OCI-LY1 (cell line): Measurements from ENCODE around the gene MAP2.

ENCODE experiments used
- H2AFZ ChIP-seq: fragments of 200-600 bp; sonication (generic), shearing (Covaris generic); 2 replicates; pipeline ENCODE4 v1.6.0; 2014; ENCODE audit warnings: antibody characterized with exemption, mild to moderate bottlenecking, low read length
- H3F3A ChIP-seq: fragments of 200-600 bp; sonication (generic), shearing (Covaris generic); 2 replicates; pipeline ENCODE4 v1.6.0; 2014; ENCODE audit warnings: mild to moderate bottlenecking, antibody characterized with exemption, low read length, moderate library complexity; ENCODE audit not compliant: insufficient read depth
- H3K27ac ChIP-seq: fragments of 200-600 bp; sonication (generic); 2 replicates; pipeline ENCODE4 v1.5.1; 2014; ENCODE audit warnings: low read length, mixed run types, mild to moderate bottlenecking, low read depth; ENCODE audit not compliant: poor library complexity, severe bottlenecking
- H3K27me3 ChIP-seq: fragments of 200-600 bp; sonication (generic); 2 replicates; pipeline ENCODE4 v1.6.0; 2014; ENCODE audit warnings: antibody characterized with exemption, mild to moderate bottlenecking, low read length, moderate library complexity; ENCODE audit not compliant: insufficient read depth
- H3K36me3 ChIP-seq: fragments of 200-600 bp; sonication (generic); 2 replicates; pipeline ENCODE4 v1.6.1; 2014; ENCODE audit warnings: mild to moderate bottlenecking, antibody characterized with exemption, low read length, moderate library complexity, mixed read lengths; ENCODE audit not compliant: insufficient read depth
- H3K4me1 ChIP-seq: fragments of 200-600 bp; sonication (generic); 2 replicates; pipeline ENCODE4 v1.5.1; 2014; ENCODE audit warnings: mild to moderate bottlenecking, low read length, moderate library complexity; ENCODE audit not compliant: insufficient read depth, severe bottlenecking
- H3K4me2 ChIP-seq: fragments of 200-600 bp; sonication (generic), shearing (Covaris generic); 2 replicates; pipeline ENCODE4 v1.6.1; 2014; ENCODE audit warnings: low read length
- H3K4me3 ChIP-seq: fragments of 200-600 bp; sonication (generic); 2 replicates; pipeline ENCODE4 v1.5.1; 2014; ENCODE audit warnings: low read length, low read depth, mild to moderate bottlenecking, mixed read lengths; ENCODE audit not compliant: poor library complexity, severe bottlenecking
- H3K79me2 ChIP-seq: fragments of 200-600 bp; shearing (Covaris generic); 2 replicates; pipeline ENCODE4 v1.6.1; 2016; ENCODE audit warnings: mixed run types, low read length, mixed read lengths; ENCODE audit not compliant: insufficient read depth
- H3K9ac ChIP-seq: fragments of 200-600 bp; sonication (generic), shearing (Covaris generic); 2 replicates; pipeline ENCODE4 v1.6.1; 2014; ENCODE audit warnings: mild to moderate bottlenecking, low read length, mixed read lengths
- H3K9me2 ChIP-seq: fragments of 200-600 bp; sonication (generic), shearing (Covaris generic); 2 replicates; pipeline ENCODE4 v1.6.1; 2014; ENCODE audit warnings: low read depth, mild to moderate bottlenecking, low read length, mixed read lengths
- H3K9me3 ChIP-seq: fragments of 200-600 bp; shearing (Covaris generic); 2 replicates; pipeline ENCODE4 v1.6.1; 2014; ENCODE audit warnings: low read length, mixed read lengths
- H4K20me1 ChIP-seq: fragments of 200-600 bp; sonication (generic), shearing (Covaris generic); 2 replicates; pipeline ENCODE4 v1.6.0; 2016; ENCODE audit warnings: mild to moderate bottlenecking, low read length; ENCODE audit not compliant: insufficient read depth
- CTCF ChIP-seq: fragments of 200-600 bp; sonication (generic), shearing (Covaris generic); IDR thresholded peaks from 2 replicates; pipeline ENCODE4 v1.5.1; 2017; ENCODE audit warnings: mild to moderate bottlenecking, antibody characterized with exemption, low read length, moderate library complexity, mixed read lengths
- EZH2 ChIP-seq: fragments of 200-600 bp; sonication (generic), shearing (Covaris generic); IDR thresholded peaks from 2 replicates; pipeline ENCODE4 v1.8.0; 2017; ENCODE audit warnings: borderline replicate concordance, mixed run types, mild to moderate bottlenecking, antibody characterized with exemption, low read length, moderate library complexity, mixed read lengths

The MAP2 gene

DNA sequence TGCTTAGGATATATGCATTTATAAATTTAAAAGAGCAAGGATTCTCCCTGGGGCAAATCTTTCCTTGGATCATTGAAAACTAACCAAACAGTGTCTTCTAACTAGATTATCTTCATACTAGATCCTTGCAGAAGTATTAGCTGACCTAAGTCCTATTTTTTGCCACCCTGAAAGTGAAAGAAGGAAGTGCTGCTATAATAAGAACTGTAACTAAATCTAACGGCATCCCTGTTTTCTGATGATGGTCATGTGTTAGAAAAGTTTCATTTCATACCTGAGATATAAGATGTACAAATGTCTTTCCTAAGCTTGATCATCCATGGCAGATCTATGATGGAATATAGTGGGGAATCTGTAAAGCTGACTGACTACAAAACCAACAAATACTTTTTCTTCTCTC, 102.7 kb downstream of the MAP2 start:
- peaks cover 58% of the 10 kb centered on the region for H3K4me1 ChIP-seq
- H3K9me3 ChIP-seq = no peaks in the 10 kb centered on the region
- no peaks in the 10 kb centered on the region for H4K20me1 ChIP-seq
- H3K9me2 ChIP-seq = no peaks in the 10 kb centered on the region
- TF ChIP-seq EZH2 (no peak), CTCF (no peak)
- H3K36me3 ChIP-seq = no peaks in the 10 kb centered on the region
- H3K4me3 ChIP-seq = peak overlapping the region; percentile 28
- H3K27ac ChIP-seq = peak overlapping the region; percentile 90
- peak overlapping the region; percentile 46; the same call in 1 of the 2 replicates for H3K9ac ChIP-seq
- H2AFZ ChIP-seq = no peak overlapping the region
- peak overlapping the region; percentile 70 for H3K4me2 ChIP-seq
- H3K27me3 ChIP-seq = no peaks in the 10 kb centered on the region
- H3F3A ChIP-seq = no peaks in the 10 kb centered on the region
- H3K79me2 ChIP-seq = no peaks in the 10 kb centered on the region

GRCh38 chr2:209529579-209529978, 105.7 kb downstream of the MAP2 start:
- no peak overlapping the region for H3K4me3 ChIP-seq
- no peak overlapping the region for H3K9ac ChIP-seq

GRCh38 chr2:209532321-209532720, 108.5 kb downstream of the MAP2 start:
- Histone ChIP-seq H3K27me3 (no peaks in the 10 kb centered on the region), H3K36me3 (no peaks in the 10 kb centered on the region), H3K79me2 (no peaks in the 10 kb centered on the region), H3K27ac (no peak overlapping the region), H3K4me1 (peaks cover 15% of the 10 kb centered on the region), H3K4me2 (no peak overlapping the region), H3K4me3 (no peak overlapping the region), H3F3A (no peaks in the 10 kb centered on the region), H3K9ac (no peak overlapping the region), H4K20me1 (no peaks in the 10 kb centered on the region), H3K9me2 (no peaks in the 10 kb centered on the region), H2AFZ (no peak overlapping the region), H3K9me3 (no peaks in the 10 kb centered on the region)
- TF ChIP-seq CTCF (no peak), EZH2 (no peak)

More at GRCh38 chr2:209529579-209529978, 105.7 kb downstream of the MAP2 start:
- H3K9me3 ChIP-seq = no peaks in the 10 kb centered on the region
- H3K4me1 ChIP-seq = peaks cover 42% of the 10 kb centered on the region
- H3F3A ChIP-seq = no peaks in the 10 kb centered on the region
- no peak overlapping the region for H3K27ac ChIP-seq
- no peaks in the 10 kb centered on the region for H3K9me2 ChIP-seq
- no peaks in the 10 kb centered on the region for H3K36me3 ChIP-seq
- no peak overlapping the region for H2AFZ ChIP-seq
- H4K20me1 ChIP-seq = no peaks in the 10 kb centered on the region
- H3K4me2 ChIP-seq = no peak overlapping the region
- H3K27me3 ChIP-seq = no peaks in the 10 kb centered on the region
- H3K79me2 ChIP-seq = no peaks in the 10 kb centered on the region
- TF ChIP-seq CTCF (no peak), EZH2 (no peak)
